Epithelial cell of proximal tubule (primary cell): ENCODE measurements around the gene GALNT18. TPM values are rescaled to one million over a fixed set of nuclear protein-coding genes. Genes with fewer than 3 reads are reported as not detected.
A peak's percentile ranks its signal among the peaks of the same experiment; 100 is the strongest.

Experiments used
- DNase-seq: peaks from one replicate; pipeline ENCODE4 v3.0.0-alpha.2; 2011; ENCODE audit warnings: low read depth
- H3K4me3 ChIP-seq: 2 replicates; pipeline ENCODE4 v1.5.1; 2011; ENCODE audit warnings: low read depth, mild to moderate bottlenecking, low read length
- total RNA-seq: library from RNA; depleted of rRNA; stranded (reverse); fragments of >200 nt; gene quantifications from 2 replicates; pipeline ENCODE4 v1.2.3, GENCODE V29; 2015
- TF ChIP-seq, protein P1 (sequence below): conservative IDR thresholded peaks from 2 replicates; pipeline ENCODE4 v1.5.1; 2012; ENCODE audit warnings: low read depth, mild to moderate bottlenecking, low read length

GALNT18 gene
- total RNA-seq, 1 donor from 2014 or later = 7.8 TPM

- peak; percentile 35 for DNase-seq
- TF ChIP-seq, protein P1, sequence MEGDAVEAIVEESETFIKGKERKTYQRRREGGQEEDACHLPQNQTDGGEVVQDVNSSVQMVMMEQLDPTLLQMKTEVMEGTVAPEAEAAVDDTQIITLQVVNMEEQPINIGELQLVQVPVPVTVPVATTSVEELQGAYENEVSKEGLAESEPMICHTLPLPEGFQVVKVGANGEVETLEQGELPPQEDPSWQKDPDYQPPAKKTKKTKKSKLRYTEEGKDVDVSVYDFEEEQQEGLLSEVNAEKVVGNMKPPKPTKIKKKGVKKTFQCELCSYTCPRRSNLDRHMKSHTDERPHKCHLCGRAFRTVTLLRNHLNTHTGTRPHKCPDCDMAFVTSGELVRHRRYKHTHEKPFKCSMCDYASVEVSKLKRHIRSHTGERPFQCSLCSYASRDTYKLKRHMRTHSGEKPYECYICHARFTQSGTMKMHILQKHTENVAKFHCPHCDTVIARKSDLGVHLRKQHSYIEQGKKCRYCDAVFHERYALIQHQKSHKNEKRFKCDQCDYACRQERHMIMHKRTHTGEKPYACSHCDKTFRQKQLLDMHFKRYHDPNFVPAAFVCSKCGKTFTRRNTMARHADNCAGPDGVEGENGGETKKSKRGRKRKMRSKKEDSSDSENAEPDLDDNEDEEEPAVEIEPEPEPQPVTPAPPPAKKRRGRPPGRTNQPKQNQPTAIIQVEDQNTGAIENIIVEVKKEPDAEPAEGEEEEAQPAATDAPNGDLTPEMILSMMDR = no peak
- no peak overlapping the region for H3K4me3 ChIP-seq
These were observed 378.0 kb downstream of the GALNT18 start for GRCh38 chr11:11243590-11244469.

DNA sequence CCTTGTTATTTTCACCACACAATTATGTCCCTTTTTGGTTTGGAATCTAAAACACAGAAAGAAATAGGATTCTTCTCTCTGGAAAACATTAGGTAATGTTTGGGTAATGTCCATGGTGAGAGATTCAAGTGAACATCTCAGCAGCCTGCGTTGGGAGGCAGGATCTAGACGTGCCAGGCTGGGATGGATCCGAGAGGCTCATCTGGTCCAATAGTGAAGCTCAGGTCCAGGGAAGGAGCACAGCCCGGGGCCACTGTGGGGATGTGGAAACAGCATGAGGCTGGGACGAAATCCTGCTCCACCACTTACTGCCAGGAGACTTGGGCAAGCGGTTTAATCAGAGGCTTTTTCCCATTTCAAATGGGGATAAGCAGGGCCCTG is 378.6 kb downstream of the GALNT18 start:
- no peak overlapping the region for H3K4me3 ChIP-seq
- TF ChIP-seq, protein P1 = no peak
- no peak for DNase-seq

DNA sequence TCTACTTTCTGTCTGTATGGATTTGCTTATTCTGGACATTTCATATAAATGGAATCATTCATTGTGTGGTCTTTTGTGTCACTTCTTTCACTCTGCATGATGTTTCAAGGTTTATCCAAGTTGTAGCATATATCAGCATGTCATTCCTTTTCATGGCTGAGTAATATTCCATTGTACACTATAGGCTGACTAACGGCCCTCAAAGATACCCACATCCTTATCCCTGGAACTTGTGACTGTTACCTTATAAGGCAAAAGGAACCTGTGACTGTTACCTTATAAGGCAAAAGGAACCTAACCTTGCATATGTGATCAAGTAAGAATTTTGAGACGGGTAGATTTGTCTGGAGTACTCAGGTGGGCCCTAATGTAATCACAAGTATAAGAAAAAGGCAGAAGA is 380.5 kb downstream of the GALNT18 start:
- no peak for DNase-seq
- H3K4me3 ChIP-seq = no peak overlapping the region
- TF ChIP-seq, protein P1 = no peak

- TF ChIP-seq, protein P1 = no peak
- H3K4me3 ChIP-seq = no peak overlapping the region
- DNase-seq = no peak
These were observed 381.8 kb downstream of the GALNT18 start for GRCh38 chr11:11239959-11240358.

- DNase-seq = no peak
- TF ChIP-seq, protein P1 = no peak
- H3K4me3 ChIP-seq = no peak overlapping the region
These were observed 384.6 kb downstream of the GALNT18 start for GRCh38 chr11:11237070-11237832.

DNA sequence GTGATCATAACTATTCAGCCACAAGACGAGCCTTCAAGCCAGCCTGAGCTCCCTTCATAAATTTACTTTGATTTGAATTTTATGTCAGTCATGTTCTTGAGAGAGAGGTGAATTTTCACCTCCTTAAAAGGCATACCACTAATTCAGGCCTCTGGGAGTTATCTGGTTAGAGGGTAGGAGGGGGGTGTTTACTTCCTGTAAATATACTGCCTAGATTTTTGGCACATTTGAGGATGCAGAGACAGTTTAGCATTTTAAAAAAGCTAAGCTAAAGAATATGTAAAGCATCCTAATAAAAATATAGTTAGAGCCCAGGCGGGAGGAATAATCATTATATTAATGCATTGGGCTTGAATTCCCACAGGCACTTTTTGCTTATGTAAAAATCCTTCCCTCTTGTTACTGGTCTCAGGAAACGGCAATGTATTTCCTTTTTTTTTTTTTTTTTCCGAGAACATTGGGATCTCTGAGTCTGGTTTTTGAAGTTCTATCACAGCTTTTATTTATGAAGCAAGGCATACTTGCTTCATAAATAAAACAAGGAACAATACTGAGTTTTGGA is 385.2 kb downstream of the GALNT18 start:
- no peak for DNase-seq
- TF ChIP-seq, protein P1 = no peak
- no peak overlapping the region for H3K4me3 ChIP-seq
